SU-DHL-6 (cell line): ENCODE data around the gene TULP4.

Experiments used
- H2AFZ ChIP-seq: fragments of 200-600 bp; sonication (generic); 2 replicates; pipeline ENCODE4 v1.6.1; 2014; ENCODE audit warnings: low read depth, mild to moderate bottlenecking, moderate library complexity, mixed read lengths, antibody characterized with exemption, low read length; ENCODE audit not compliant: severe bottlenecking
- H3F3A ChIP-seq: fragments of 200-600 bp; shearing (Covaris generic); 2 replicates; pipeline ENCODE4 v1.6.0; 2016; ENCODE audit warnings: antibody characterized with exemption, mild to moderate bottlenecking; ENCODE audit not compliant: insufficient read depth
- H3K27ac ChIP-seq: fragments of 200-600 bp; sonication (generic); 2 replicates; pipeline ENCODE4 v1.5.1; 2016; ENCODE audit warnings: low read depth, mild to moderate bottlenecking, low read length, moderate library complexity, mixed read lengths
- H3K27me3 ChIP-seq: fragments of 200-600 bp; sonication (generic), shearing (Covaris generic); 2 replicates; pipeline ENCODE4 v1.6.0; 2014; ENCODE audit warnings: mild to moderate bottlenecking, low read length
- H3K36me3 ChIP-seq: fragments of 200-600 bp; sonication (generic); 2 replicates; pipeline ENCODE4 v1.6.1; 2014; ENCODE audit warnings: mild to moderate bottlenecking, low read length, mixed read lengths
- H3K4me2 ChIP-seq: fragments of 300-600, 200-600 bp; shearing (Covaris generic), sonication (generic); 2 replicates; pipeline ENCODE4 v1.6.0; 2014; ENCODE audit warnings: low read length, low read depth, mild to moderate bottlenecking; ENCODE audit not compliant: poor library complexity, severe bottlenecking
- H3K4me3 ChIP-seq: fragments of 200-600 bp; sonication (generic); 2 replicates; pipeline ENCODE4 v1.5.1; 2014; ENCODE audit warnings: antibody characterized with exemption, low read length, mild to moderate bottlenecking, mixed read lengths; ENCODE audit not compliant: insufficient read depth, poor library complexity, severe bottlenecking
- H3K79me2 ChIP-seq: fragments of 200-600 bp; sonication (generic); 2 replicates; pipeline ENCODE4 v1.6.1; 2014; ENCODE audit warnings: mild to moderate bottlenecking, low read length, moderate library complexity; ENCODE audit not compliant: insufficient read depth
- H3K9ac ChIP-seq: fragments of 200-600 bp; sonication (generic); 2 replicates; pipeline ENCODE4 v1.7.0; 2014; ENCODE audit warnings: mild to moderate bottlenecking, low read length
- H3K9me2 ChIP-seq: fragments of 200-600 bp; sonication (generic); replicated peaks from 2 replicates; pipeline ENCODE4 v1.6.1; 2014; ENCODE audit warnings: low read length; ENCODE audit not compliant: insufficient read depth
- H3K9me3 ChIP-seq: fragments of 200-600 bp; sonication (generic); 2 replicates; pipeline ENCODE4 v1.6.1; 2014; ENCODE audit warnings: low read length, mixed read lengths; ENCODE audit not compliant: insufficient read depth
- H4K20me1 ChIP-seq: fragments of 200-600 bp; sonication (generic); 2 replicates; pipeline ENCODE4 v1.6.1; 2014; ENCODE audit warnings: low read depth, mild to moderate bottlenecking, antibody characterized with exemption, low read length, moderate library complexity, mixed read lengths
- CTCF ChIP-seq: fragments of 200-600 bp; sonication (generic); IDR thresholded peaks from one replicate; pipeline ENCODE4 v1.5.1; 2017; ENCODE audit warnings: antibody characterized with exemption, mild to moderate bottlenecking, low read length, moderate library complexity; ENCODE audit not compliant: insufficient read depth, poor library complexity, severe bottlenecking
- EZH2phosphoT487 ChIP-seq: fragments of 200-600 bp; sonication (generic), shearing (Covaris generic); conservative IDR thresholded peaks from 2 replicates; pipeline ENCODE4 v1.6.1; 2018; ENCODE audit warnings: mild to moderate bottlenecking, antibody characterized with exemption, low read length, moderate library complexity, mixed read lengths

The TULP4 gene

GRCh38 chr6:158488065-158488464 lies 175.8 kb downstream of the TULP4 start:
- Histone ChIP-seq H3K27ac (no peak overlapping the region), H3K9me3 (no peaks in the 10 kb centered on the region), H3K9ac (no peak overlapping the region), H3K4me2 (no peak overlapping the region), H2AFZ (no peak overlapping the region), H3K27me3 (no peaks in the 10 kb centered on the region), H4K20me1 (no peaks in the 10 kb centered on the region), H3K9me2 (no peaks in the 10 kb centered on the region), H3K79me2 (no peaks in the 10 kb centered on the region), H3K36me3 (no peaks in the 10 kb centered on the region), H3K4me3 (no peak overlapping the region), H3F3A (no peaks in the 10 kb centered on the region)
- no peak for TF ChIP-seq CTCF
- no peak for TF ChIP-seq EZH2phosphoT487

GRCh38 chr6:158489441-158489840 lies 177.2 kb downstream of the TULP4 start:
- Histone ChIP-seq H3K9ac (no peak overlapping the region), H3K9me3 (no peaks in the 10 kb centered on the region), H3K36me3 (no peaks in the 10 kb centered on the region), H3K4me3 (no peak overlapping the region), H3K9me2 (no peaks in the 10 kb centered on the region), H3K79me2 (no peaks in the 10 kb centered on the region), H3F3A (no peaks in the 10 kb centered on the region), H4K20me1 (no peaks in the 10 kb centered on the region), H3K4me2 (no peak overlapping the region), H3K27me3 (no peaks in the 10 kb centered on the region), H3K27ac (no peak overlapping the region), H2AFZ (no peak overlapping the region)
- TF ChIP-seq CTCF (no peak), EZH2phosphoT487 (no peak)

- no peaks in the 10 kb centered on the region for H3K79me2 ChIP-seq
- TF ChIP-seq EZH2phosphoT487, result no peak
- no peak for TF ChIP-seq CTCF
- no peaks in the 10 kb centered on the region for H3K27me3 ChIP-seq
- H3K9me3 ChIP-seq, result no peaks in the 10 kb centered on the region
- no peaks in the 10 kb centered on the region for H3F3A ChIP-seq
- H3K36me3 ChIP-seq, result no peaks in the 10 kb centered on the region
- H3K9ac ChIP-seq, result no peak overlapping the region
- H3K4me3 ChIP-seq, result no peak overlapping the region
- no peak overlapping the region for H3K27ac ChIP-seq
- H2AFZ ChIP-seq, result no peak overlapping the region
- no peak overlapping the region for H3K4me2 ChIP-seq
- H4K20me1 ChIP-seq, result no peaks in the 10 kb centered on the region
- no peaks in the 10 kb centered on the region for H3K9me2 ChIP-seq
Observed at GRCh38 chr6:158492881-158493280, 180.6 kb downstream of the TULP4 start.
